HG02642 (cell line): Measurements from ENCODE around the gene PHF19.
A peak's percentile ranks its signal among the peaks of the same experiment; 100 is the strongest.

Experiments
- ATAC-seq: cut with Tn5 transposase; IDR thresholded peaks from one replicate; pipeline ENCODE4 v1.9.1; 2021; ENCODE audit warnings: mild to moderate bottlenecking; ENCODE audit not compliant: unreplicated experiment, poor library complexity

The PHF19 gene

DNA sequence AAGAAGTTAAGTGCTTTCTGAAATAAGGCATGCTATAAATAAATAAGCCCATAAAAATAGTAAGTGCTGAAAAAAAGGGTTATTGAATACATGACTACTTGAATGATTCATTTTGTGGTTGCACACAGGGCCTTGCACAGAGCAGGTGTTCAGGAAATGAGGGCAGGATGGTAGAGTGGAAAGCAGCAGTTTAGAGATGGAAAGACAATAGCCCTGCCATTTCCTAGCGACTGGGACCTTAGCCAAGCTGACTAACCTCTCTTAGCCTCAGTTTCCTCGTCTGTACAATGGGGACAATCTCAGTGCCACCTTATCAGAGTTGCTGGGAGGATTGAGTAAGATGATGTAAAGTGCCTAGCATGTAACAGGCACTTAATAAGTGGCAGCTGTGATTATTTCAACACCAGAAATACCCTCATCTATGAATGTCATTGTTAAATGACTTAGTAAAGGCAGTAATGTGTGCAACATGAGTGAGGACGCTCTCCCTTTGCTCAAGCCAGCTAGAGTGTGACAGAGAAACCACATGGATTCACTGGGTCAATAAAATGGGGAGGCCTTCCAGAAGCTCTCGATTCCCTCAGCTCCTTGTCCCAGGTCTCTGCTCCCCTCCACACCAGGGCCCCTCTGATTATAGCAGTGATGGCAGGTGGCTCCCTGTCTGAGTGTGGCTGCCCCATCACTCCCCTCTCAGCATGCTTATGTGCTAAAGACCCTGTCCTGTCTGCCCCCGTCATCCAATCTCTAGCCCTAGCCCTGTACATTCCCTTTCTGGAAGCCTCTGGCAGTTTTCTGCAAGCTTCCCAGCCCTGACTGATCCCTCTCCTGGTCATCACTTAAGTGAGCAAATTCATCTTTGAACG, 16.0 kb upstream of the PHF19 start:
- ATAC-seq, result peak; percentile 66

GRCh38 chr9:120891884-120892747, 15.1 kb upstream of the PHF19 start:
- peak; percentile 36 for ATAC-seq

DNA sequence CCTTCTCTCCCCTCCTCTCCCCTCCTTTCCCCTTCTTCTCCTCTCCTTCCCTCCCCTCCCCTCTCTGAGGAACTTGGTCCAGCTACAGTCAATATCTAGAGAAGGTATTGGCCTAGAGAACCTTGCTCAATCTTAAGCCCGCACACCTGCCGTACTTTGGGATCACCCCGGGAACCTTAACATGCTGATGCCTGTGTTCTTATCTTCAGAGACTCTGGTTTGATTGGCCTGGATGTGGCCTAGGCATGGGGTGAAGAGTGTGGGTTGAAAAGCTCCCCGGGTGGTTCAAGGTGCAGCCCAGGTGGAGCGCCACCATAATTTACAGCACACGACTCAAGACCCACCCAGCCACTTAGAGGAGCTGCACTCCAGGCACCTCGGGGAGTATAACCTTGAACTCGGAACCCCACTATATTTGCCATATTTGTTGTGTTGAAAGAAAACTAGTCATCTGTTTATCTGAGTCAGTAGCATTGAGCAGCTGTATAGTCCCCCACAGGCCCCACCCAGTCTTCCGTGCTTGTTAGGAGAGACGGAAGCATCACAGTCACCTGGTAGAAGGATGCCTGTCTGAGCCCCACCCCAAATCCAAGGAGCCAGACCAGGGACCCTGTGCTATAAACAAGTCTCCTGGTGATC, 14.4 kb upstream of the PHF19 start:
- no peak for ATAC-seq

GRCh38 chr9:120890320-120891244, 13.6 kb upstream of the PHF19 start:
- no peak for ATAC-seq

DNA sequence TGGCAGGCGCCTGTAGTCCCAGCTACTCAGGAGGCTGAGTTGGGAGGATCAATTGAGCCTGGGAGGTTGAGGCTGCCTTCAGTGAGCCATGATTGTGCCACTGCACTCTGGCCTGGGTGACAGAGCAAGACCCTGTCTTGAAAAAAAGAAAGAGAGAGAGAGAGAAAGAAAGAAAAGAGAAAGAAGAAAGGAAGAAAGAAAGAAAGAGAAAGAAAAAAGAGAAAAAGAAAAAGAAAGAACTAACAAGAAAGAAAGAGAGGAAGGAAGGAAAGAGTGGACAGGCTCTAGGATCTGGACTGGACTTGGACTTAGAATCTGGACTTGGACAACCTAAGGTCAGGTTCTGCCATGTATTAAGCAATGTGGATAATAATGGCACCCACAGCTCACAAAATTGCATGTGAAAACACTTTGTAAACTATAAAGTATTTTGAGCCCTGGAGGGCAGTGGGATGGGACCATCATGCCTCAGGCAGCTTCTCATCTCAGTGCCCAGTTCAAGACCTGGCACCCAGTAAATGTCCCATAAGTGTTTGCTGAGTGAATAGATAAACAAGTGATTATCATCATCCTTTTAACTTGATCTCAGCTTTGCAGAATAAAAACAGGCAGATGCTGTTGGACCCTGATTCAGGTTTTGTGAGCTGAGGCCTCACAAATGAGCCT, 12.8 kb upstream of the PHF19 start:
- no peak for ATAC-seq

- ATAC-seq, result no peak
These were observed 11.6 kb upstream of the PHF19 start for GRCh38 chr9:120888626-120889025.

DNA sequence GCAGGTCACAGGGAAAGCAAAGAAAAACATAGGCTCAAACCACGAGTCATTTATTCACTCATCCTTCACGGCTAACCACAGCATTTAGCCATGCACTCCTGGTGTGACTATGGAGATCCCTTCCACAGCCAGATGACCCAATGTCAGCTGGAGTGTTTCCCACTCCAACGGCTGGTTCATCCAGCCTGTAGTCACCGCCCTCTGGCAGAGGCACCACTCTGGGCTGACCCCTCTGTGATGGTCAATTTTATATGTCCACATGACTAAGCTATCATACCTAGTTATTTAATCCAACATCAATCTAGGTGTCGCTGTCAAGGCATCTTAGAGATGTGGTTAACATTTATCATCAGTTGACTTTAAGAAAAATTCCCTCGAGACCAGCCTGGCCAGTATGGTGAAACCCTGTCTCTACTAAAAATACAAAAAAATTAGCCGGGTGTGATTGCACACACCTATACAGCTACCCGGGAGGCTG, 9.5 kb upstream of the PHF19 start:
- ATAC-seq, result no peak

DNA sequence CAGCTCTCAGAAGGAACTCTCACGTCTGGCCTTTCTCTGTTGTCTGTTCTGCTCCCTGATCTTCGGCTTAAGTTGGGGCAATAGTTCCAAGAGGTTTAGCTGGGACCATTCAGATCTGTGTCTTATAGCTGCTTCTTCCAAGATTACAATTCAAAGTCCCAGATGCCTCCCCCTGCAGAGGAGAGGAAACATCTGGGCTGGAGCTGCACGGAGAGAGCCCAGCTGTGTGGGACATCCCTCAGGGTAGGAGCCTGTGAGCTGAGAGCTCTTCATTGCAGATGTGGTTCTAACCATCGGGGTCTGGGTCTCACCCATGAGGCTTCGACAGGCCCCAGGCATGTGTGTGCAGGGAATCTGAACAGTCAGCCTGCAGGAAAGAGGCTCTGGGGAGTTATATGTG, 9.0 kb upstream of the PHF19 start:
- ATAC-seq, result no peak

- ATAC-seq, result no peak
These were observed 8.5 kb upstream of the PHF19 start for GRCh38 chr9:120885457-120885856.

DNA sequence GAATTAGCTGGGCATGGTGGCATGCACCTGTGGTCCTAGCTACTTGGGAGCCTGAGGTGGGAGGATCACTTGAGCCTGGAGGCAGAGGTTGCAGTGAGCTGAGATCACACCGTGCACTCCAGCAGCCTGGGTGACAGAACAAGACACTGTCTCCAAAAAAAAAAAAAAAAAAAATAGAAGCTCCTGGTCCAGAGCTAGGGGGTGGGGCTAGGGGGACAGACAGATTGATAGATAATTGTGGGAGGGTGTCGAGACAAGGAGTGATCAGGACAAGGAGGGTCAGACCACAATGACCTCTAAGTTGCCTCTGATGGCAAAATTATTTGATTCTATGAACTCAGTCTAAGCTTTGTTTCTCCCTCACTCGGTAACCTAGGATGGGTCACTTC, 6.6 kb upstream of the PHF19 start:
- ATAC-seq, result no peak

GRCh38 chr9:120882935-120883607, 6.1 kb upstream of the PHF19 start:
- no peak for ATAC-seq

DNA sequence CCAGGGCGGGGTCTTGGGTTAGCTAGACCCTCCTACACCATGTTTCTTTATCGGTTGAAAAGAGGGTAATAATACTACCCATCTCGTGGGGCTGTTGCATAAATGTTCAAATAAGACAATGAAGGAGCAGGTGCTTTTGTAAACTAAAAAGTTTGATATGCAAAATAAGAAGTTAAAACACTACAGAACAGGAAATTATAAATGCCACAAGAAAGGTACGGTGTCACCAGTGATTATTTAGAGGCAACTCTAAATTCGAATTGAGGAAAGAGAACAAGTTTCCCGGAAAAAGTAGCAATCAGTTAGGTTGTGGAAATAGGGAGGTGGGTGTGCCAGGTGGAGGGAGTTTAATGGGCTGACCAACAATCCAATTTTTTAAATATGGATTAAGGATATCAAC, 2.5 kb upstream of the PHF19 start:
- ATAC-seq, result no peak

GRCh38 chr9:120878188-120879130, 1.5 kb upstream of the PHF19 start:
- no peak for ATAC-seq

DNA sequence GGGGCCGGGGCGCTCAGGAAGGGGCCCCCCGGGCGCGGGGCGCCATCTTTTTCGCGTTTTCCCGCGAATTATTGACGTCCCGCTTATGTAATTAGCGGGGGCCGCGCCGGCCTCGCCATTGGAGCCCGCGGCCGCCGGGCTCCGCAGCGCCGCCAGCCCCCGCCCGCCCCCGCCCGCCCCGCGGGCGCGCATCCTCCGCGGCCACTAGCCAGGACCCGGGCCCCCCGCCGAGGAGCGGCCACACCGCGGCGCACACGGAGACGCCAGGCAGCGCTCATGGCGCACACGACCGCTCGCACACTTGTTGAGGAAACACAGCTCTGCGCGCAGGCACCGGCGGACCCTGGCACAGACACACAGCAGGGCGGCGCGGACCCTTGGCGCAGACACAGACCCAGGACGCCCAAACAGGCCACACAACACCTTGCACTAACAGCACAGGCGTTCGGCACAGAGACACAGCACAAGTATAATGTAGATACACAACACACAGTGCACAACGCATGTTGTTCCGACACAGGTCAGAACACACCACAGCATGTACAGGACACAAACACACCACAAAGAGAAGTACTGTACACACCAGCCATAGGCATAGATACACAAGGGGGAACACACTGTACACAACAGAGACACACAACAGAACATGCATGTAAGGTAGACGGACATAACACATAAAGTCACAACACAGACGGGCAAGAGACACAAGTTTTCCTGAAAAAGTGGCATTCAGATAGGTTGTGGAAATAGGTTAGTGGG, 467 bp upstream of the PHF19 start:
- peak; percentile 50 for ATAC-seq

DNA sequence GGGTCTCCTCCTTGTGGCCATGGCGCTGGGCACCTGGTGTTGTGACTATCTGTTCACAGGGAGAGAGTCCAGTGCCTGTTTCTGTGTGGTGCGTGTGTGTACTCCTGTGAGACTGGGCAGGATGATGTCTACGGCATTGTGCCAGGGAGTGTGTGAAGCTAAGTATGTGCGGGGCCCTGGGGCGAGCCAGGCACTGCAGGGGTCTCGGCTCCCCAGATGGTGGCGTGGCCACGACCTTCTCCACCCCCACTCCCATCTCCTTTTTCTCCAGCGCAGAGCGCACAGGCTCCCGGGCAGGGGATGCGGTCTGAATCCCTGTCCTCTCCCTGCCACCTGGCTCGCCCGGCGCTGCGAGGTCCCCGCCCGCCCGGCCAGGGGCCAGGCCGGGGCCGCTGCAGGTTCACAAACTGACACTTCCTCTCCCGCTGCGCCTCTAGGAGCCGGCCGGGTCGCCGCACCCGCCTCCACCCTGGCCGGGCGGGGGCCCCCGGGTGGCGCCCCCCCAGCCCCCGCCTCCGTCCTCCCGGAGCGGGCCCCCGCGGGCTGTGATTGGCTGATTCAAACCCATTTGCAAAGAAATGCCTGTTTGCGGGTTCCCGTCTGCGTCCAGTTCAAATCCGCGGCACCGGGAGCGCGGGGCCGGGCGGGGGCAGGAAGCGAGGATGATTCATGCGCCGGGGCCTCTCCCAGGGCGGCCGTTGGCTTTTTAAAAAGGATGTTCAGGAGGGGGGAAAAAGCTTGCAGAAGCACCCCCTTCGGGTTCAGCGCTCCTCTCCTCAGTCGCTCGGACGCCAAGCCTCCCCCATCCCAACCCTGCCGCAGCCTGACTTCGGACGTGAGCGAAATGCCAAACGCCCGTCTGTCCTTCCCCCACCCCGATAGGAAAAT, 790 bp downstream of the PHF19 start:
- ATAC-seq, result peak; percentile 65

DNA sequence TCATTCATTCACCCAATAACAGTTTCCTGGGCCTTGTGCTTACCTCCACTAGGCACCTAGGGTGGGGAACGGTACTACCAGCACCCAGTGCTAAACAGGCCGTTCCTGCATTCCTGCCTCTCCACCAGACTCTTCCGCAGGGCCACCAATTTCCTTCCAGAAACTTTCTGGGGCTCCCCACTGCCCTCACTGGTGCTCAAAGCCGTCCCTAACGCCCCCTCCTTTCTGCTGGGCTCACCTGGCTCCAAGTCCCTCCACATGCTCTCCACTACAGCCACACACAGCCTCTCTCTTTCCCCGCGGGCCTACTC, 1.4 kb downstream of the PHF19 start:
- ATAC-seq, result no peak
